HepG2 (cell line): ENCODE measurements around the gene CATSPERD. TPM values are rescaled to one million over a fixed set of nuclear protein-coding genes. Genes with fewer than 3 reads are reported as not detected.
A peak's percentile ranks its signal among the peaks of the same experiment; 100 is the strongest.

ENCODE experiments used
- ARID4A ChIP-seq: sonication (generic); formaldehyde crosslinking; IDR thresholded peaks from 2 replicates; pipeline ENCODE4 v1.5.0; 2020; ENCODE audit warnings: mild to moderate bottlenecking, missing genetic modification reagents, borderline replicate concordance
- CTCF ChIP-seq: sonication (generic); formaldehyde crosslinking; IDR thresholded peaks from 2 replicates; pipeline ENCODE4 v1.5.0; 2020; ENCODE audit warnings: mild to moderate bottlenecking, missing genetic modification reagents, moderate library complexity
- HOMEZ ChIP-seq: IDR thresholded peaks from 2 replicates; pipeline ENCODE4 v1.6.1; 2016; ENCODE audit warnings: low read depth
- IRX3 ChIP-seq: sonication (generic); formaldehyde crosslinking; IDR thresholded peaks from 2 replicates; pipeline ENCODE4 v1.8.1; 2023; ENCODE audit warnings: mild to moderate bottlenecking, low read depth, missing genetic modification reagents, borderline replicate concordance
- MIXL1 ChIP-seq: IDR thresholded peaks from 2 replicates; pipeline ENCODE4 v1.6.1; 2016
- PREB ChIP-seq: sonication (generic); formaldehyde crosslinking; IDR thresholded peaks from 2 replicates; pipeline ENCODE4 v1.4.0; 2020; ENCODE audit warnings: missing genetic modification reagents
- RBFOX2 ChIP-seq: fragments of 200-400 bp; formaldehyde crosslinking; IDR thresholded peaks from 2 replicates; pipeline ENCODE4 v1.6.1; 2017; ENCODE audit warnings: low read depth, mild to moderate bottlenecking, low read length
- REST ChIP-seq, 2 experiments: IDR thresholded peaks; 2 replicates each; pipeline ENCODE4 v1.6.1; 2011 to 2012; ENCODE audit warnings: low read length in 2 of 2, borderline replicate concordance in 1 of 2, low read depth in 1 of 2, mild to moderate bottlenecking in 1 of 2, moderate library complexity in 1 of 2
- ZFX ChIP-seq: sonication (generic); formaldehyde crosslinking; IDR thresholded peaks from 2 replicates; pipeline ENCODE4 v1.4.0; 2020; ENCODE audit warnings: mild to moderate bottlenecking, low read depth, missing genetic modification reagents, moderate library complexity
- ZMYM3 ChIP-seq: sonication (generic); formaldehyde crosslinking; IDR thresholded peaks from 2 replicates; pipeline ENCODE4 v1.5.1; 2020; ENCODE audit warnings: mild to moderate bottlenecking, missing genetic modification reagents
- ZNF143 ChIP-seq: sonication (generic); formaldehyde crosslinking; IDR thresholded peaks from 2 replicates; pipeline ENCODE4 v1.4.0; 2020; ENCODE audit warnings: missing genetic modification reagents
- ZNF333 ChIP-seq: sonication (generic); formaldehyde crosslinking; IDR thresholded peaks from 2 replicates; pipeline ENCODE4 v1.4.0; 2020; ENCODE audit warnings: mild to moderate bottlenecking, missing genetic modification reagents, borderline replicate concordance
- ZNF432 ChIP-seq: sonication (generic); formaldehyde crosslinking; IDR thresholded peaks from 2 replicates; pipeline ENCODE4 v1.5.0; 2020; ENCODE audit warnings: missing genetic modification reagents, mild to moderate bottlenecking, borderline replicate concordance
- ZNF564 ChIP-seq: sonication (generic); formaldehyde crosslinking; IDR thresholded peaks from 2 replicates; pipeline ENCODE4 v1.8.1; 2023; ENCODE audit warnings: mild to moderate bottlenecking, missing genetic modification reagents
- ZNF746 ChIP-seq: sonication (generic); formaldehyde crosslinking; IDR thresholded peaks from 2 replicates; pipeline ENCODE4 v1.8.0; 2022; ENCODE audit warnings: mild to moderate bottlenecking, missing genetic modification reagents
- polyA plus RNA-seq, 8 experiments: library from polyadenylated mRNA; depleted of rRNA in 3 of 8; stranded (reverse) in 7 of 8; unstranded in 1 of 8; fragments of >200 nt; fragmentation: Illumina TruSeq in 4 of 8; extraction: Trizol in 4 of 8; gene quantifications; 2 replicates each; pipeline versions ENCODE4 v1.2.1 to v1.2.3, GENCODE V29; 2011 to 2016; ENCODE audit warnings: low read depth in 4 of 8, missing spikeins in 1 of 8, mixed read lengths in 1 of 8; ENCODE audit not compliant: insufficient read depth in 1 of 8
- total RNA-seq, 5 experiments: library from RNA; depleted of rRNA; stranded (reverse); fragments of >200 nt; fragmentation: Illumina TruSeq; extraction: Trizol; gene quantifications; 2 replicates each; pipeline ENCODE4 v1.2.3, GENCODE V29; 2016; ENCODE audit warnings: low read depth in 1 of 5

Gene CATSPERD
- total and polyA plus RNA-seq, 2 of the 13 experiments (the other 11 are each of a cell fraction or from before 2014, with no cell fraction given): 0.04 TPM; not detected in 1

GRCh38 chr19:5805462-5806132, 85.2 kb downstream of the CATSPERD start (continued):
- TF ChIP-seq ARID4A (CRISPR knock-in tag): peak; percentile 64; the same call in 1 of the 2 replicates
- 0 out of 2 replicates have a peak, but pooled peaks have one; percentile 61 for TF ChIP-seq MIXL1
- no peak for TF ChIP-seq REST (IDR thresholded peaks at IDR 0.05; ENCODE audit: borderline replicate concordance in 1 of 2, low read depth in 1 of 2, low read length in 2 of 2)
- 0 out of 2 replicates have a peak, but pooled peaks have one; percentile 18 for TF ChIP-seq ZNF143 (CRISPR knock-in tag)
- peak; percentile 55 for TF ChIP-seq ZNF746 (CRISPR knock-in tag)
- peak; percentile 89 for TF ChIP-seq ZNF333 (CRISPR knock-in tag)
- TF ChIP-seq ZNF432 (CRISPR knock-in tag): no peak
- TF ChIP-seq PREB: no peak
- peak; percentile 64; the same call in 1 of the 2 replicates for TF ChIP-seq ZNF564
- peak; percentile 48; the same call in 1 of the 2 replicates for TF ChIP-seq HOMEZ (CRISPR knock-in tag)
- peak; percentile 96 for TF ChIP-seq CTCF (CRISPR knock-in tag)
- TF ChIP-seq ZFX (CRISPR knock-in tag): peak; percentile 53; the same call in 1 of the 2 replicates
- TF ChIP-seq IRX3 (CRISPR knock-in tag): no peak
- peak; percentile 38; the same call in 1 of the 2 replicates for TF ChIP-seq ZMYM3
- 0 out of 2 replicates have a peak, but pooled peaks have one; percentile 39 for TF ChIP-seq RBFOX2
